ENCODE data around the gene OR2AK2. TPM values are rescaled to one million over a fixed set of nuclear protein-coding genes. Genes with fewer than 3 reads are reported as not detected.

The OR2AK2 gene
- not detected for total RNA-seq

GRCh38 chr1:247964933-247965332 is at the start of gene OR2AK2:
OR2AK2 (plus strand) TSS chr1:247965233; CDS start chr1:247965377, 144 bp downstream.
- Histone ChIP-seq H3K4me1 (ENCODE audit: control insufficient read depth in 1 of 2, low read depth in 2 of 2) (no peaks in the 10 kb centered on the region), H3K27me3 (replicated peaks; ENCODE audit: insufficient read depth) (no peaks in the 10 kb centered on the region), H3K9me3 (no peaks in the 10 kb centered on the region), H3K4me3 (no peak within 1 kb of the TSS), H3K27ac (no peak within 1 kb of the TSS), H3K36me3 (no peaks in the 10 kb centered on the region)
- no peak for DNase-seq (ENCODE audit: low spot score)
- no peak for ATAC-seq (ENCODE audit: insufficient number of reproducible peaks, low FRiP score, low read depth)
- TF ChIP-seq CTCF (IDR thresholded peaks at IDR 0.05), result no peak

- no peak for DNase-seq (ENCODE audit: low spot score)
- no peaks in the 10 kb centered on the region for H3K36me3 ChIP-seq
- ATAC-seq (ENCODE audit: insufficient number of reproducible peaks, low FRiP score, low read depth), result no peak
- no peak within 1 kb of the TSS for H3K27ac ChIP-seq
- no peaks in the 10 kb centered on the region for H3K27me3 ChIP-seq (replicated peaks; ENCODE audit: insufficient read depth)
- no peaks in the 10 kb centered on the region for H3K9me3 ChIP-seq
- H3K4me3 ChIP-seq, result no peak within 1 kb of the TSS
- TF ChIP-seq CTCF (IDR thresholded peaks at IDR 0.05), result no peak
- H3K4me1 ChIP-seq (ENCODE audit: control insufficient read depth in 1 of 2, low read depth in 2 of 2), result no peaks in the 10 kb centered on the region
Measured at GRCh38 chr1:247919952-247920351, 45.1 kb upstream of the OR2AK2 start, which contains the start of gene OR2T8. OR2T8 (plus strand) TSS chr1:247920252; CDS start chr1:247921018, 766 bp downstream.

- Histone ChIP-seq H3K4me1 (ENCODE audit: control insufficient read depth in 1 of 2, low read depth in 2 of 2) (no peaks in the 10 kb centered on the region), H3K4me3 (no peak overlapping the region), H3K9me3 (no peaks in the 10 kb centered on the region), H3K36me3 (no peaks in the 10 kb centered on the region), H3K27ac (no peak overlapping the region), H3K27me3 (replicated peaks; ENCODE audit: insufficient read depth) (no peaks in the 10 kb centered on the region)
- ATAC-seq (ENCODE audit: insufficient number of reproducible peaks, low FRiP score, low read depth) (no peak), DNase-seq (ENCODE audit: low spot score) (no peak)
- TF ChIP-seq CTCF (IDR thresholded peaks at IDR 0.05), result no peak
Measured at GRCh38 chr1:247923941-247924340, 41.1 kb upstream of the OR2AK2 start.

- no peak within 1 kb of the TSS for H3K4me3 ChIP-seq
- ATAC-seq (ENCODE audit: insufficient number of reproducible peaks, low FRiP score, low read depth) (no peak), DNase-seq (ENCODE audit: low spot score) (no peak)
- H3K36me3 ChIP-seq, result no peaks in the 10 kb centered on the region
- H3K27ac ChIP-seq, result no peak within 1 kb of the TSS
- TF ChIP-seq CTCF (IDR thresholded peaks at IDR 0.05), result no peak
- H3K27me3 ChIP-seq (replicated peaks; ENCODE audit: insufficient read depth), result no peaks in the 10 kb centered on the region
- no peaks in the 10 kb centered on the region for H3K4me1 ChIP-seq (ENCODE audit: control insufficient read depth in 1 of 2, low read depth in 2 of 2)
- no peaks in the 10 kb centered on the region for H3K9me3 ChIP-seq
Measured at GRCh38 chr1:247924868-247925267, 40.2 kb upstream of the OR2AK2 start, which contains the start of gene OR2AJ1. OR2AJ1 (plus strand) TSS chr1:247924889; CDS start chr1:247933769, 8,880 bp downstream.

GRCh38 chr1:247933989-247934388 is 31.0 kb upstream of the OR2AK2 start:
- DNase-seq (ENCODE audit: low spot score), result no peak
- H3K27ac ChIP-seq, result no peak overlapping the region
- no peak for ATAC-seq (ENCODE audit: insufficient number of reproducible peaks, low FRiP score, low read depth)
- H3K4me3 ChIP-seq, result no peak overlapping the region
- H3K36me3 ChIP-seq, result no peaks in the 10 kb centered on the region
- H3K9me3 ChIP-seq, result no peaks in the 10 kb centered on the region
- TF ChIP-seq CTCF (IDR thresholded peaks at IDR 0.05), result no peak
- H3K4me1 ChIP-seq (ENCODE audit: control insufficient read depth in 1 of 2, low read depth in 2 of 2), result no peaks in the 10 kb centered on the region
- H3K27me3 ChIP-seq (replicated peaks; ENCODE audit: insufficient read depth), result no peaks in the 10 kb centered on the region
